GM19328 (cell line): ENCODE data around the gene SLC38A9.

ENCODE experiments used
- ATAC-seq: cut with Tn5 transposase; IDR thresholded peaks from one replicate; pipeline ENCODE4 v1.9.1; 2021; ENCODE audit warnings: mild to moderate bottlenecking, moderate library complexity; ENCODE audit not compliant: unreplicated experiment

The SLC38A9 gene

DNA sequence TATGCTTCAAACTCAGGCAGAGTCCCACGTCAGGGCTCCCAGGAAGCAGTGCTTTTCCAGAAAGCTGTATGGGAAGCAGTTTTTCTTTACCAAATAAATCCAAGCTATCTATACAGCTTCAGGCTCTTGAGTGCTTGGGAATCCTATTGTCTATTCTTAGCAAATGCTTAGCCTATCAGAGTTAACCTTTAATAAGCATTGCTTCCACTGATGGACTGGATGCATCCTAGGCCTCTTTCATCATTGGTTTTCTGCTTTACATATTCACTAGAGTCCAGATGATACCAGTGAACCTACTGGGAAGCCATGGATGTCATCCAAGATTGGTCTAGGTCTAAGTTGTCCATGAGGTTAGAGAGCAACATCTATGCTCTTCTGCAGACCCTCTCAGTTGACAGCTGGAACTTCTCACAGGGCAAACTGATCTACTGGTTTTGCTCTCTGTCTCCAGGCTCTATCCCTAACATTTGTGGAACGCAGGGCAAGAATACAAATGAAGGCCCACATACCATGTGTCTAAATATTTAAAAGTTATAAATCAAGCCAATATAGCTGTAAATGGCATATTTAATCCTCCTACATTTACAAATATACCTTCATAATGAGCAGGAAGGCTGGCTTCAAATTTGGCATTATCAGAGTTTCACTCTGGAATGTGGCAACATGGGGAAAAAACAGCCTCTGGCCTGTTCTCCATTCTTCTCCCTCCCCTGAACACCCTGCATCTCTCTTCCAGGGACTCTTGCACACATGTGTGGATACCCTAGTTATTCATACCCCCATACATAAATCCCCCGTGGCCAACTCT lies 127.5 kb downstream of the SLC38A9 start:
- no peak for ATAC-seq

DNA sequence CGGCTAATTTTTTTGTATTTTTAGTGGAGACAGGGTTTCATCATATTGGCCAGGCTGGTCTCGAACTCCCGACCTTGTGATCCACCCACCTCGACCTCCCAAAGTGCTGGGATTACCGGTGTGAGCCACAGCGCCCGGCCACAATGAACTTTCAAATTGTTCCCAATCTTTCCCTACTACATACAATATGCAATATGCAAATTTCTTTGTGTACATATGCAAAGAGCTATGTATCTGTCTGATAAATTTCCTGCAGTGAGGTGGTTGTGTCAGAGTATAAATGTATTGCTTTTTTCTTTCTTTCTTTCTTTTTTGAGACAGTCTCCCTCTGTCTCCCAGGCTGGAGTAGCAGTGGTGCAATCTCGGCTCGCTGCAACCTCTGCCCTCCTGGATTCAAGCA lies 128.5 kb downstream of the SLC38A9 start:
- no peak for ATAC-seq

DNA sequence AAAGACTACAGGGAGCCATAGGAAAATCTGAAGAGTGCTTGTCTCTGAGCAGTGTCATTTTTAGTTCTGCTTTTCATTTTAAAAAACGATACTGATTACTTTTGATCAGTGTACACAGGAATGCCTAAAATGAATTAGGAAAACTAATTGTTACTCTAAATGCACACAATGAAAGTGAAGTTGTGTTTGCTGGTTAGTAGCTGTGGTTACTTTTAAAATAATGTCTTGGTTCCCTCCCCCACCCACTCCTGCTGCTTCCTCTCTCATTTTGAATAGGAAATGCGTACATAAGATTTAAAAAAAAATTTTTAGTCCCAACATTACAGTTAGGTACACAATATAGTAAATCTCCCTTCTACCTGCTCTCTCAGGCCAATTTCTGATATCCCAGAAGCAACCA lies 129.9 kb downstream of the SLC38A9 start:
- ATAC-seq = no peak

DNA sequence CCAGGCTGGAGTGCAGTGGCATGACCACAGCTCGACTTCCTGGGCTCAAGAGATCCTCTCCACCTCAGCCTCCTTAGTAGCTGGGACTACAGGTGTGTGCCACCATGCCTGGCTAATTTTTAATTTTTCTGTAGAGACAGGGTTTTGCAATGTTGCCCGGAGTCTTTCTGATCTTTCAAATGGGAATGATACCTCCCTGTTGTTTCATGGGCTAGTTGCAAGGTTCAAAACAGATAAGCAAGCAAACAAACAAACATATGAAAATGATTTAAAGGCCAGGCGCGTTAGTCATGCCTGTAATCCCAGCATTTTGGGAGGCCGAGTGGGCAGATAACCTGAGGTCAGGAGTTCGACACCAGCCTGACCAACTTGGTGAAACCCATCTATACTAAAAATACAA lies 132.1 kb downstream of the SLC38A9 start:
- no peak for ATAC-seq

DNA sequence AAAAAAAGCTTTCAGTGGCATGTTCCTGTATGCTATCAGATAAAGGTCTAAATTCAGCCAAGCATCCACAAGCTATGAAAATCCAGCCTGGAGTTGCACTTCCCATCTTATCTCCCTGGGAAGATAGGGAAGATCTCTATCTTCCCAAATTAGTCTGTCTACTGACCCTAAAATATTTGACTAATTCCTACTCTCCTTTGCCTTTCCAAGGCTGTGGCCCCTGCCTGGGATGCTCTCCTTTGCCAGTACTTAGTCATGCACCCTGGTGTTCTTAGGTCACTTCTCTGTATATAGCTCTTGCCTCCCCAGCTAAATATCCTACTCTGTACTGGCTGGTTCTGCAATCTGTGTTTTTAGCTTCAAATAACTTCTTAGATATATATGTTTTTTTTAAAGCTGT lies 133.4 kb downstream of the SLC38A9 start:
- no peak for ATAC-seq

DNA sequence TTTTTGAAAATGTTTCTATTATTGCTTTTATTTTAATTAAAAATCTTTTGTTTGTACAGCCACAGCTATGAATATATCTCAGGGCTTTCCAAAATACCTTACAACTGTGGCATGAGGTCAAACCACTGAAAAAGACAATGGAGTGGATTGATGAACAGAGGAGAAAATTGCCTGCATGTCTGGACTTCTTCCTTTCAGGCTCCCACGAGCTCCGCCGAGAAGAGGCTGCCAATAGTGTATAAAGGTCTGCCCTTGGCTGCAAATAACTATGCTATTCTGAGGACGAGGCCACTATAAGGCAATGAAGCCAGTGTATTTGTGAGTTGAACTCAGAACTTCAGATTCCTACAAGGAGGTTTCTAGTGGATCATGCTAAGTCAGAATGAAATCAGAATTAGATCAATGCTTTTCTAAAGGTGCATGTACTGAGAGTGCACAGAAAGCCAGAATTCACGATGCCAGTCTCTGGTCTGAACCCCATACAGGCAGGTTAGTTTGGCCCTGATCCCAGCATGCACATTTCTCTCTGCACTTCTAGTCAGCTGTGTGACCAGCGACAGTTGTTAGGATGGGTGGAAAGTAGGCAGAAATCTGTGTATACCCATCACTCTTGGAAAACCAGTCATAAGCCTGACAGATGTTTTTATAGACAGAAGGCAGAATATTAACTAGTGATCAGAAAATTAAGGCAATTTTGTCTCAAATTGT lies 134.6 kb downstream of the SLC38A9 start:
- no peak for ATAC-seq

DNA sequence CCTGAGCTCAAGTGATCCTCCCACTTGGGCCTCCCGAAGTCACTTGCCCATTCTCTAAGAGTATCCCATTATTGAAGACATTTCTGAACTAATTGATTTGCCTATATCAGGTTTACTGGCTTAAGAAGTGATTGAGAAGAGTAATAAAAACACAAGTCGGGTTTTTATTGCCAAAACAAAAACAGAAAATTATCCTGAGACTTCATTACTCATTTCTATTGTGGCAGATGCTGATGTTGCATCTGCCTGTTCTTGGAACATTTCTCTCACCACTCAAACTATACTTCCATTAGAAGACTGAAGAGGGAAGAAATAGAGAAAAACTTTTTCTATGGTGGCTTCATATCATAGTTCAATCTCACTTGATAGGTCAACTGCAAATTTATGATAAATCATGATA lies 135.5 kb downstream of the SLC38A9 start:
- no peak for ATAC-seq
